Measurements from ENCODE around the gene SIDT1.

Gene SIDT1

GRCh38 chr3:113531826-113532697 lies at the start of gene SIDT1:
TSS of gene SIDT1 (plus strand) at chr3:113532555. CDS start at chr3:113533022, 467 bp downstream.
- in situ Hi-C loops (cut with MboI; ENCODE audit: low sequenced_read_pairs), result no loop called here

- in situ Hi-C loops (cut with MboI; ENCODE audit: low sequenced_read_pairs), result no loop called here
Observed at GRCh38 chr3:113485161-113485609, 47.2 kb upstream of the SIDT1 start.

GRCh38 chr3:113495035-113495434 lies 37.3 kb upstream of the SIDT1 start:
- in situ Hi-C loops (cut with MboI; ENCODE audit: low sequenced_read_pairs), result no loop called here

GRCh38 chr3:113496924-113497323 lies 35.4 kb upstream of the SIDT1 start:
- in situ Hi-C loops (cut with MboI; ENCODE audit: low sequenced_read_pairs), result no loop called here

GRCh38 chr3:113498221-113499005 lies 33.9 kb upstream of the SIDT1 start:
- in situ Hi-C loops (cut with MboI; ENCODE audit: low sequenced_read_pairs), result no loop called here

- in situ Hi-C loops (cut with MboI; ENCODE audit: low sequenced_read_pairs), result no loop called here
Observed at GRCh38 chr3:113499081-113499480, 33.3 kb upstream of the SIDT1 start.

GRCh38 chr3:113501597-113501996 lies 30.8 kb upstream of the SIDT1 start:
- in situ Hi-C loops (cut with MboI; ENCODE audit: low sequenced_read_pairs), result no loop called here

GRCh38 chr3:113505867-113506266 lies 26.5 kb upstream of the SIDT1 start:
- in situ Hi-C loops (cut with MboI; ENCODE audit: low sequenced_read_pairs), result no loop called here

- in situ Hi-C loops (cut with MboI; ENCODE audit: low sequenced_read_pairs), result no loop called here
Observed at GRCh38 chr3:113507501-113508067, 24.8 kb upstream of the SIDT1 start.

- in situ Hi-C loops (cut with MboI; ENCODE audit: low sequenced_read_pairs), result no loop called here
Observed at GRCh38 chr3:113508966-113509365, 23.4 kb upstream of the SIDT1 start.

GRCh38 chr3:113514265-113514769 lies 18.0 kb upstream of the SIDT1 start:
- in situ Hi-C loops (cut with MboI; ENCODE audit: low sequenced_read_pairs), result no loop called here

GRCh38 chr3:113516115-113516505 lies 16.2 kb upstream of the SIDT1 start:
- in situ Hi-C loops (cut with MboI; ENCODE audit: low sequenced_read_pairs), result no loop called here

- in situ Hi-C loops (cut with MboI; ENCODE audit: low sequenced_read_pairs), result no loop called here
Observed at GRCh38 chr3:113521981-113522380, 10.4 kb upstream of the SIDT1 start.

- in situ Hi-C loops (cut with MboI; ENCODE audit: low sequenced_read_pairs), result no loop called here
Observed at GRCh38 chr3:113523241-113523640, 9.1 kb upstream of the SIDT1 start.

GRCh38 chr3:113532698-113533533 lies 561 bp downstream of the SIDT1 start:
- in situ Hi-C loops (cut with MboI; ENCODE audit: low sequenced_read_pairs), result no loop called here

GRCh38 chr3:113533534-113533892 lies 1.2 kb downstream of the SIDT1 start:
- in situ Hi-C loops (cut with MboI; ENCODE audit: low sequenced_read_pairs), result no loop called here

- in situ Hi-C loops (cut with MboI; ENCODE audit: low sequenced_read_pairs), result no loop called here
Observed at GRCh38 chr3:113534365-113534764, 2.0 kb downstream of the SIDT1 start.

GRCh38 chr3:113535898-113536297 lies 3.5 kb downstream of the SIDT1 start:
- in situ Hi-C loops (cut with MboI; ENCODE audit: low sequenced_read_pairs), result no loop called here

- in situ Hi-C loops (cut with MboI; ENCODE audit: low sequenced_read_pairs), result no loop called here
Observed at GRCh38 chr3:113536627-113537101, 4.3 kb downstream of the SIDT1 start.

- in situ Hi-C loops (cut with MboI; ENCODE audit: low sequenced_read_pairs), result no loop called here
Observed at GRCh38 chr3:113537155-113537554, 4.8 kb downstream of the SIDT1 start.
